Measurements from ENCODE around the gene GRID1. TPM values are rescaled to one million over a fixed set of nuclear protein-coding genes. Genes with fewer than 3 reads are reported as not detected.

GRID1 gene
- total RNA-seq, 4 donors from 2014 or later = 0.03 to 2.7 (median 0.49) TPM

GRCh38 chr10:85661123-85661522, 705.5 kb downstream of the GRID1 start:
- DNase-seq = no peak
- no peaks in the 10 kb centered on the region for H3K27me3 ChIP-seq
- H3K27ac ChIP-seq = no peak overlapping the region
- WGBS, 2 donors = 43 to 47% methylated on average over 4 of the region's 4 CpGs
- no peak overlapping the region for H3K4me3 ChIP-seq
- H3K36me3 ChIP-seq = no peaks in the 10 kb centered on the region
- TF ChIP-seq CTCF (IDR thresholded peaks at IDR 0.05) = no peak
- TF ChIP-seq POLR2A (IDR thresholded peaks at IDR 0.05) = no peak
- intact Hi-C loops (cut with DNase I) = no loop called here
- no peaks in the 10 kb centered on the region for H3K4me1 ChIP-seq
- H3K9me3 ChIP-seq = no peaks in the 10 kb centered on the region

GRCh38 chr10:85659331-85659730, 707.3 kb downstream of the GRID1 start:
- TF ChIP-seq POLR2A (IDR thresholded peaks at IDR 0.05) (no peak), CTCF (IDR thresholded peaks at IDR 0.05) (no peak)
- no peaks in the 10 kb centered on the region for H3K4me1 ChIP-seq
- DNase-seq = no peak
- H3K9me3 ChIP-seq = no peaks in the 10 kb centered on the region
- H3K36me3 ChIP-seq = no peaks in the 10 kb centered on the region
- no peak overlapping the region for H3K27ac ChIP-seq
- no peak overlapping the region for H3K4me3 ChIP-seq
- WGBS, 2 donors = 64 to 84% methylated on average over 1 of the region's 1 CpG
- H3K27me3 ChIP-seq = no peaks in the 10 kb centered on the region
- intact Hi-C loops (cut with DNase I) = no loop called here

DNA sequence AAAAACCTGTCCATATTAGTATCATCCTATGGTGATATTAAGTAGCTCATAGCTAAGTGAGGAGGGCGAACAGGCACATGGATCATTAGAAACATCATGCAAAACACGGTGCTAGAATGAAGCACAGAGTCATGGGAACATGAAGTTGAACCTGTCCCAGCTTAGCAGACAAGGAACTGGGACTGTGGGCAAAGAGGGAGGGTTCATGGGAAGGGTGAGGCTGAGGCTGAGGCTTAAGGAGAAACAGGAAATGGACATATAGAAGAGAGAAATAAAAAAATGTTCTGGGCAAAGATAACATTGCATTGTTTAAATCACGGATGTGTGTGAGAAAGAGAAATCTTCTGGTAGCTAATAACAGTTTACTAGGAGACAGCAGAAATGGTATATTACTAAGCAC, 708.1 kb downstream of the GRID1 start:
- no peak for DNase-seq
- no peak overlapping the region for H3K27ac ChIP-seq
- 29 to 46% methylated on average over 3 of the region's 3 CpGs for WGBS, 2 donors
- no peaks in the 10 kb centered on the region for H3K9me3 ChIP-seq
- no peaks in the 10 kb centered on the region for H3K4me1 ChIP-seq
- no peaks in the 10 kb centered on the region for H3K27me3 ChIP-seq
- intact Hi-C loops (cut with DNase I) = no loop called here
- no peak overlapping the region for H3K4me3 ChIP-seq
- TF ChIP-seq POLR2A (IDR thresholded peaks at IDR 0.05) (no peak), CTCF (IDR thresholded peaks at IDR 0.05) (no peak)
- no peaks in the 10 kb centered on the region for H3K36me3 ChIP-seq

DNA sequence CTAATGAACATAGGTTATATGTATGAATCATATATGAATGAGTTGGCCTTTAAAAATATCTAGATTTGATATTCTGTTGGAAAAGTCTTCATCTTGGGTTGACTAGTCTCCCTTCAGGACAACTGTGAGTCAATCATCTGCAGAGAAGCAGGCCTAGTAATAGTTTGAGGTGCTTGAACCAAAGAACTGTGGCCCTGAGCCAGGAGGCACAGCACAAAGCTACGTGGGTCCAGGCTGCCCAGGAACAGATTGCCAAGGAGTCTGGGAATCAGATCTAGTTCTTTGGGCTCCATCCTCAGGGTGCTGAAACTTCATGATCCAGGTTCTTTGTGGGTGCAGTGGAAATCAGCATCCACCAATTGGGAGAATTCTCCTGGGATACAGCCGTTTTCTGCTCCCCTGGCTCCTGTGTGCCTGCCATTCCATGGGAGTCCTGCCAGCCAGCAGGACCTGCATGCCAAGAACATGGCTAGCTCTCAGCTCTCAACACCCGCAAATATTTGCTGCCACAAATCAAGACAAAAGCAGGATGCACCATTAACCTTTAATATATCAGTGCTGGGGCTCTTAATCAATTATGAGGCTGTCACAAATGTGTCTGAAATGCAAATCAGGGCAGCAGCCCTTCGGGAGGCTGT, 709.0 kb downstream of the GRID1 start:
- no peaks in the 10 kb centered on the region for H3K9me3 ChIP-seq
- no peaks in the 10 kb centered on the region for H3K27me3 ChIP-seq
- no peak for DNase-seq
- TF ChIP-seq CTCF (IDR thresholded peaks at IDR 0.05) (no peak), POLR2A (IDR thresholded peaks at IDR 0.05) (no peak)
- intact Hi-C loops (cut with DNase I) = no loop called here
- no peak overlapping the region for H3K4me3 ChIP-seq
- 24 to 47% methylated on average over 3 to 4 of the region's 4 CpGs for WGBS, 2 donors
- no peak overlapping the region for H3K27ac ChIP-seq
- no peaks in the 10 kb centered on the region for H3K36me3 ChIP-seq
- no peaks in the 10 kb centered on the region for H3K4me1 ChIP-seq

DNA sequence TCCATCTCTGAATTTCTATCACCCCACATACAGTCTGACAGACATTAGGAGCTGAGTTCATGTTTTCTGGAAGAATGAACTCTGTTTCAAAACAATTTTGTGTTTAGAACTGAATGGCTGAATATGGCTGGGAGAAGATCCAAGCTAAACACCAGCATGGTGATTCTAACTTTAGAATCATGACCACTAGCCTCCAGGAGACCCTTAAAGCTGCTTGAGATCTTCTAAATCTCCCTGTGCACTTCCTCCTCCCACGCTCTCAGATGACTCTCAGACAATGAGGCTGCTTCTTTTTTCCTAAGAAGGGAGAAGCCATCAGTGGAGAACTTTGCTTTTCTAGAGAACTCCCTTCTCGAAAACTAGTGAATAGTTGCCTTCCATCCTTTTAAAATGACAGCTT, 711.2 kb downstream of the GRID1 start:
- Histone ChIP-seq H3K4me3 (no peak overlapping the region), H3K4me1 (no peaks in the 10 kb centered on the region), H3K36me3 (no peaks in the 10 kb centered on the region), H3K27ac (peak overlapping the region in 2 of 4 donors; percentile 21 to 29), H3K9me3 (no peaks in the 10 kb centered on the region), H3K27me3 (no peaks in the 10 kb centered on the region)
- intact Hi-C loops (cut with DNase I) = no loop called here
- WGBS, 2 donors = 37 to 51% methylated on average over 2 of the region's 2 CpGs
- DNase-seq = no peak
- TF ChIP-seq POLR2A (IDR thresholded peaks at IDR 0.05) = no peak
- TF ChIP-seq CTCF (IDR thresholded peaks at IDR 0.05) = no peak

Data from esophagus squamous epithelium (tissue), 5 donors.